Activated T-cell treated with anti-CD3 and anti-CD28 coated beads, Interleukin-2, amount 50 U/mL, for 72 hours (primary cell): ENCODE data around the gene FMNL1. TPM values are rescaled to one million over a fixed set of nuclear protein-coding genes. Genes with fewer than 3 reads are reported as not detected.
"Not testable (repeated sequence)": the region's sequence is repeated elsewhere in the genome, so short reads cannot be mapped to it uniquely, and the experiment has no call there.

Experiments used
- ATAC-seq, 2 donors: fragments of 150-1000 bp; cut with Tn5 transposase; replicated peaks in 1 of 2; 2 replicates each; pipeline ENCODE4 v1.10.0; 2021; ENCODE audit warnings: moderate library complexity in 2 of 2, mild to moderate bottlenecking in 1 of 2
- DNase-seq, 2 donors: peaks; one replicate each; pipeline ENCODE4 v3.0.0; 2021 to 2022; ENCODE audit warnings: mixed read lengths in 1 of 2
- H3K27ac Mint-ChIP-seq: one replicate; pipeline ENCODE4 v1.8.0; 2022; ENCODE audit warnings: mild to moderate bottlenecking, moderate library complexity, mixed read lengths
- H3K27me3 Mint-ChIP-seq: one replicate; pipeline ENCODE4 v1.8.0; 2022; ENCODE audit warnings: low read depth, mixed read lengths
- H3K36me3 Mint-ChIP-seq, 2 donors: one replicate each; pipeline ENCODE4 v1.8.0; 2022; ENCODE audit warnings: mixed read lengths in 2 of 2, mild to moderate bottlenecking in 1 of 2; ENCODE audit not compliant: insufficient read depth in 2 of 2
- H3K4me1 Mint-ChIP-seq: one replicate; pipeline ENCODE4 v1.8.0; 2022; ENCODE audit warnings: low read depth, mixed read lengths
- H3K4me3 Mint-ChIP-seq, 2 donors: one replicate each; pipeline ENCODE4 v1.8.0; 2022; ENCODE audit warnings: mild to moderate bottlenecking in 2 of 2, mixed read lengths in 2 of 2, moderate library complexity in 2 of 2
- H3K9me3 Mint-ChIP-seq, 2 donors: one replicate each; pipeline ENCODE4 v1.8.0; 2022; ENCODE audit warnings: mixed read lengths in 2 of 2
- total RNA-seq, 2 donors: library from RNA; stranded (reverse); gene quantifications; one replicate each; pipeline ENCODE4 v1.2.3, GENCODE V29; 2022

Gene FMNL1
- total RNA-seq, 2 donors from 2014 or later = 559 to 689 TPM

DNA sequence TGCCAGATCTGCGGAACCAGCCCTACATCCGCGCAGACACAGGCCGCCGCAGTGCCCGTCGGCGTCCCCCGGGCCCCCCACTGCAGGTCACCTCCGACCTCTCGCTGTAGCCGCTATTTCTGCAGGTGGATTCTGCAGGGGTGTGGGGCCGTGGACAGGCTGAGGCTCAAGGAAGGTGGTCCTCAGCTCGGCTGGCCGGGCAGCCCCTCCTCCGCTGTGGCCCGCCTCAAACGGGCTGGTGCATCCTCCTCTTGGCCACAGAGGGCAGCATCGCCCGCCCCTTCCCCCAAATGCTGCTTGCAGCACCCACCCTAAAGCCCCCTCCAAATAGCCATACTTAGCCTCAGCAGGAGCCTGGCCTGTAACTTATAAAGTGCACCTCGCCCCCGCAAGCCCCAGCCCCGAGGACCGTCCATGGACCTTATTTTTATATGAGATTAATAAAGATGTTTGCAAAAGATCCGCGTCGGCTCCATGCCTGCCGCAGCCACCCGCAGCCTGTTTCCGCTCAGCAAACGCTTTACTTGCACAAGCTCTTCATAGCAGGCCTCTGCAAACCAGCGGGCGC is 25.3 kb downstream of the FMNL1 start:
- ATAC-seq = peak in 1 of 2 donors; percentile 3
- Mint-ChIP-seq H3K4me3 (peak overlapping the region; percentile 91 to 92), H3K4me1 (peaks cover 61% of the 10 kb centered on the region)

DNA sequence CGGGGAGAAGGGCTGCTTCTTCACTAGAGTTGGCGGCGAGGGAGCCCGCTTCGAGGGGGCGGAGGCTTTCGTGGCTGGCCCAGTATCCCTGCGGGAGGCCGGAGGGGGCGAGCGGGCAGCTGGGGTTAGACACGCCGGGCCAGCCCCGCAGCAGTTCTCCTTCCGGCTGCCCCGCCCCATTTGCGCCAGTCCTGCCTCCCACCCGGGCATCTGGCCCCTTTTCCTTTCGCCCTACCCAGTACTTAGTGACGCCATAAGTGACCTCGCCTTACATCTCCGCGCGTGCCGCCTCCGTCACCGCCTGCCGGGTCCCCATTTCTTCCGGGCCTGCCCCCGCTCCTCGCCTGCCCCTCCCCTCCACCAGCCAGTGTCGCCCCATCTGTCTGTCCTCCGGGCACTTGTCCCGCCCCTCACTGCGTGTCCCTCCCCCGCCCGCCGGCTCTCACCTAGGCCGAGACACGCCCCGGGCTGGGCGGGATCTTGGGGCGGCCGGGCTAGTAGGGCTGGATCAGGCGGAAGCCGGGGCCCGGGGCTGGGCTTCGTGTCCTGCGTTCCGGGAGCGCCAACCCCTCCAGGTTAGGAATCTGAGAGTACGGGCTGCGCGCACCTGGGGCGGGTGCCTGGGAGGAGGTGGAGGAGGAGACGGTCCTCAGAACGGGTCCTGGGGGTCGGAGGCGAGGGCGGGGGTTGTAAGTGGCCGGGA is 25.9 kb downstream of the FMNL1 start:
- Mint-ChIP-seq H3K27me3 (no peaks in the 10 kb centered on the region), H3K4me3 (peak overlapping the region; percentile 91 to 92), H3K4me1 (peaks cover 67% of the 10 kb centered on the region), H3K27ac (peak overlapping the region; percentile 91), H3K36me3 (peaks cover 2 to 13% of the 10 kb centered on the region in 2 donors), H3K9me3 (no peaks in the 10 kb centered on the region)
- DNase-seq = peak; percentile 97 to 98
- peak; percentile 89 to 90 for ATAC-seq

More for the DNA sequence above, 25.3 kb downstream of the FMNL1 start:
- DNase-seq = peak; percentile 48 to 52
- H3K36me3 Mint-ChIP-seq = peaks cover 2 to 12% of the 10 kb centered on the region in 2 donors
- H3K9me3 Mint-ChIP-seq = no peaks in the 10 kb centered on the region
- no peaks in the 10 kb centered on the region for H3K27me3 Mint-ChIP-seq
- H3K27ac Mint-ChIP-seq = peak overlapping the region; percentile 83

DNA sequence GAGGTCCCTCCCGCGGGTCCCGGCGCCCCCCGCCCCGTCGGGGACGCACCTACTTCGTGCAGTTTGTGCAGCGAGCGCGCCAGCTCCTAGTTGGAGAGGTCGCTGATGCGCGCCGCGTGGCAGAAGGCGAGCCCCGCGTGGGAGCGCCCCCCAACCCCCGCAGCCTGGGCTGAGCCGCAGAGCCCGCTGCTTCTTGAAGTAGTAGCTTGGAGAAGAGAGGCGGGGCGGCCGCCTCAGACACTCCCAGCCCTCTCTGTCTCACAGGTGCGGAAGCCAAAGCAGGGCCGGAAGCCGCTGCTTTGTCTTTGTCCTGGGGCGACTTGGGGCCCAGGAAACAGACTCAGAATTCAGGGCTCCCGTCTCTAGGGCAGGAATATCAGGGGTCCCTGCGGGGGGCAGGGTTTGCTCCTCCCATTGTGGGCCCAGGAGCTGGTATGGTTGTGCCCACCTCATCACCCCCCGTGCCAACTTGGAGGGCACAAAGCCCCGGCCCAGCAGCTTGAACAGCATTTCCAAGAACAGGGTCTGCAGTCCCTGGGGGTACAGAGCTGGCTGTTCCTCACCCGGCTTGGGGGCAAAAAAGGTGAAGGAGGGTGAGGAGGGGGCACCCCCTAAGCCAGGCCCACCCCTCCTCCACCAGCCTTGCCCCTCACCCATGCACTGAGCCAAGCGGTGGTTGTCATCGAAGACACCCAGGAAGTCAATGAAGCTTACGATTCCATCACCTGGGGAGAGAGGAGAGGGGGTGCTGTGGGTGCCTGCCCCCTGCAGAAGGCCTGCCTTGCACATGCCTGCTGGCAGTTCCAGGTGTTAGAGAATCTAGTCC is 26.7 kb downstream of the FMNL1 start:
- DNase-seq (peak; percentile 82 to 85), ATAC-seq (peak; percentile 72)
- H3K27ac Mint-ChIP-seq = peak overlapping the region; percentile 88
- peaks cover 71% of the 10 kb centered on the region for H3K4me1 Mint-ChIP-seq
- H3K4me3 Mint-ChIP-seq = peak overlapping the region; percentile 91 to 92
- H3K9me3 Mint-ChIP-seq = no peaks in the 10 kb centered on the region
- no peaks in the 10 kb centered on the region for H3K27me3 Mint-ChIP-seq
- H3K36me3 Mint-ChIP-seq = peaks cover 2 to 9% of the 10 kb centered on the region in 2 donors

DNA sequence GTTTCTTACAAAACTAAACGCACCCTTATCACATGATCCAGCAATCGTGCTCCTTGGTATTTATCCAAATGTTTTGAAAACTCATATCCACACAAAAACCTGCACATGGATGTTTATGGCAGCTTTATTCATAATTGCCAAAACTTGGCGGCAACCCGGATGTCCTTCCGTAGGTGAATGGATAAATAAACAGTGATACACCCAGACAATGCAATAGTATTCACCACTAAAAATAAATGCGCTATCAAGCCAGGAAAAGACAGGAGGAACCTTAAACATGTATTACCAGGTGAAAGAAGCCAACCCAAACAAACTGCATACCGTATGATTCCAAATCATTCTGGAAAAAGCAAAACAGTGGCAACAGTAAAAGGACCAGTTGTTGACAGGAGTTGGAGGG is 30.2 kb downstream of the FMNL1 start:
- Mint-ChIP-seq H3K36me3 (peaks cover 2 to 5% of the 10 kb centered on the region in 2 donors), H3K27me3 (no peaks in the 10 kb centered on the region), H3K4me1 (peaks cover 75% of the 10 kb centered on the region), H3K9me3 (no peaks in the 10 kb centered on the region), H3K27ac (peak overlapping the region; percentile 52), H3K4me3 (no peak overlapping the region)
- ATAC-seq (no peak), DNase-seq (no peak)

DNA sequence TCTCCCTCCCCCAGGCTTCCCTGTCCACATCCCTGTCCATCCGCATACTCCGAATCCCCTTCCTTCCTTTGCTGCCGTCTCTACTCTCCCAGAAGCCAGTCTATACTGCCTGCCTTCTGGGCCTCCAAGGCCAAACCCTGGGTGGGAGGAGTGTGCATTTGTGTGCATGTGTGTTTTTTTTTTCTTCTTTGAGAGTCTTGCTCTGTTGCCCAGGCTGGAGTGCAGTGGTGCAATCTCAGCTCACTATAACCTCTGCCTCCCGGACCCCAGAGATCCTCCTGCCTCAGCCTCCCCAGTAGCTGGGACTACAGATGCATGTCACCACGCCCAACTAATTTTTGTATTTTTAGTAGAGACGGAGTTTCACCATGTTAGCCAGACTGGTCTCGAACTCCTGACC is 31.6 kb downstream of the FMNL1 start:
- Mint-ChIP-seq H3K4me3 (peak overlapping the region; percentile 27 to 66), H3K4me1 (peaks cover 67% of the 10 kb centered on the region), H3K27ac (peak overlapping the region; percentile 68)
- not testable (repeated sequence) for DNase-seq, H3K36me3 Mint-ChIP-seq, H3K27me3 Mint-ChIP-seq, ATAC-seq, H3K9me3 Mint-ChIP-seq

GRCh38 chr17:45253879-45254278 is 32.2 kb downstream of the FMNL1 start:
- Mint-ChIP-seq H3K4me3 (no peak overlapping the region), H3K36me3 (peaks cover 2 to 5% of the 10 kb centered on the region in 2 donors), H3K27ac (peak overlapping the region; percentile 68), H3K4me1 (peaks cover 61% of the 10 kb centered on the region), H3K27me3 (no peaks in the 10 kb centered on the region), H3K9me3 (no peaks in the 10 kb centered on the region)
- no peak for DNase-seq
- no peak for ATAC-seq

DNA sequence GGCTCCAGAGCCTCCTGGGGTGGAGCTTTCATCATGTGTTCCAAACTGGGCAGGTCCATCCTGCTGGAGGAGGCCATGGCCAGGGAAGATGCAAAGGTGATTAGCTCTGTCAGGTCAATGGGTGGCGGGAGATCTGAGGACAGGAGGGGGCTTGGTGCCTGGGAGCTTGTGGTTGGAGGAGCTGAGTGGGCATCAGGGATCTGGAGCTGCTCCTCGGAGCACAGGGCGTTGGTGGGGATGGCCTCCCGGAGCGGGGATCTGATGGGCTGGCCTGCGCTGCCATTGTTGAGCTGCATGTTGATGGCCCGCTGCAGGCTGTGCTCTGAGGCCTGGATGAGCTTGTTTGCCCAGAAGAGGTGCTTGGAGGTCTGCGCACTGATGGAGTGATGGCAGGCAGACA is 33.7 kb downstream of the FMNL1 start:
- H3K4me3 Mint-ChIP-seq = no peak overlapping the region
- no peaks in the 10 kb centered on the region for H3K27me3 Mint-ChIP-seq
- no peak for ATAC-seq
- peaks cover 0 to 1% of the 10 kb centered on the region in 2 donors for H3K36me3 Mint-ChIP-seq
- peak overlapping the region; percentile 72 for H3K27ac Mint-ChIP-seq
- no peaks in the 10 kb centered on the region for H3K9me3 Mint-ChIP-seq
- DNase-seq = no peak
- peaks cover 49% of the 10 kb centered on the region for H3K4me1 Mint-ChIP-seq

DNA sequence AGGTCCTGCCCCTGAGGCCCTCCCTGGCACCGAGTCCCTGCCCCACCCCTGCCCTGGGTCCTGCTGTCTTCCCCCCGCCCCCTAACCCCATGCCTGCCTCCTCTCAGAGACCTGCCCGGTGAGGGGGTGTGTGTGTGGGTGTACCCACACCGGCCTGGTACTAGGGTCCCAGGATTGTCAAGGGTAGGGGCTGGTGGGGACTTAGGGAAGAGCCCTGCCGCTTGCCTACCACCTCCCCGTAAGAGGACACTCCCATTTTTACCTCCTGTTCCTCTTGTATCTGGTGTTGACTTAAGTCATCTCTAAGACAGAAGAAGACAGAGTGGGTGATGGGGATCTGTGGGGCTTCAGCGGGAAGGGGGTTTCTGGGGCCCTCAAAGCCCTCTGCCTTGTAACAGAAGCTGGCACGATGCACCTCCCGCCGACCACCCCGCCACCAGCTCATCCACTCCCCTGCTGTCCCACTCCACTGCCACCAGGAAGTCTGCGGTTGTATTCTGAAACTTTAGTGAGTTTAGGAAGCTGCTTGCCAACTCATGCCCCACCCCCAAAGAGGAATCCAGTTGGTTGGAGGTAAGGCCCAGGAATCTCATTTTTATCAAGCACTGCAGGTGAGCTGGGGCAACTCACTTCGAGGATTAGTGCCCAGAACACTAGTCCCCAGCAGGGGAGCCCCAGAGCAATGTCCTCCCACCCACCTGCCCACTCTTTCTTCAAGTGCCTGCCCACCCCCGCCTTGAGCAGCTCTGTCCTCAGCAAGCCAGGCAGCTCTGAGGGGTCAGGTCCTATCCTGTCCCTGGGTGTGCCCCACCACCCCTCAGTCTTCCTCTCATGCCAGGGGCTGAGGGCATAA is 34.7 kb downstream of the FMNL1 start:
- H3K36me3 Mint-ChIP-seq = peaks cover 0 to 1% of the 10 kb centered on the region in 2 donors
- no peaks in the 10 kb centered on the region for H3K27me3 Mint-ChIP-seq
- peaks cover 49% of the 10 kb centered on the region for H3K4me1 Mint-ChIP-seq
- DNase-seq = no peak
- H3K27ac Mint-ChIP-seq = peak overlapping the region; percentile 54
- H3K9me3 Mint-ChIP-seq = no peaks in the 10 kb centered on the region
- peak overlapping the region in 1 of 2 donors; percentile 16 for H3K4me3 Mint-ChIP-seq
- ATAC-seq = peak; percentile 12 to 25

DNA sequence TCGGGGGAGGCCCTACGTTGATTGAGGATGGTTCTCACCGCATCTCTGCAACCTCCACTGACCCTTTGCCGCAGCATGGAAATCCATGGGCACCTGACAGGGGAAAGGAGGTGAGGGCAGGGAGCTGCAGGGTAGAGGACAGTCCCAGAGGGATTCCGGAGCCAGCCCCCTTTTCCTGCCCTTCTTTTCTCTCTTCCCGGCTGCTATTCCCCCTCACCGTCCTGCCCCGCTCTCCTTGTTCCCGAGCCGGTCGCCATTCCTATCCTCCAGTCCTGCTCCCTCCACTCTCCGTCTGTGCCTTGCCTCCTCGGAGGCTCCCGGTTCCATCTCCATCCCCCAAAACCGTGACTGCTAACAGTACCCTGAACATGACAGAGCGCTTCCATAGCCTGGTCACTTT is 35.4 kb downstream of the FMNL1 start:
- Mint-ChIP-seq H3K27ac (peak overlapping the region; percentile 5), H3K4me3 (no peak overlapping the region), H3K36me3 (no peaks in the 10 kb centered on the region), H3K9me3 (no peaks in the 10 kb centered on the region), H3K27me3 (no peaks in the 10 kb centered on the region), H3K4me1 (peaks cover 49% of the 10 kb centered on the region)
- no peak for DNase-seq
- peak in 1 of 2 donors; percentile 1 for ATAC-seq

DNA sequence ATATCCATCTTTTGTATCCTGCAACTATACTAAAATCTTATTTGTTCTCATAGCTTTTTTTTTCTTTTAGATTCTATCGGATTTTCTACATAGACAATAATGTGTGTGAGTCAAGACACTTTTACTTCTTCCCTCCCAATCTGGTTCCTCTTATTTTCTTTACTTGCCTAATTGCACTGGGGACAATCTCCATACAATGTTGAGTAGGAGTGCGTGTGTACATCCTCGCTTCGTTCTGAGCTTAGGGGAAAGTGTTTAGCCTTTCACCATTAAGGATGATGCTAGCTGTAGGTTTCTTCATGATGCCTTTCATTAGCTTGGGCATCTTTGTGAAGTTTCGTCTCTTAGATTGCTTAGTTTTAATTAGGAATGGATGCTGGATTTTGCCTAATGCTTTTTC is 37.3 kb downstream of the FMNL1 start:
- Mint-ChIP-seq H3K4me1 (peaks cover 44% of the 10 kb centered on the region), H3K27ac (peak overlapping the region; percentile 1), H3K27me3 (no peaks in the 10 kb centered on the region), H3K36me3 (no peaks in the 10 kb centered on the region), H3K4me3 (no peak overlapping the region), H3K9me3 (no peaks in the 10 kb centered on the region)
- ATAC-seq = no peak
- DNase-seq = no peak

- H3K27me3 Mint-ChIP-seq = no peaks in the 10 kb centered on the region
- no peaks in the 10 kb centered on the region for H3K9me3 Mint-ChIP-seq
- ATAC-seq (no peak), DNase-seq (no peak)
- peaks cover 0 to 5% of the 10 kb centered on the region in 2 donors for H3K36me3 Mint-ChIP-seq
- peak overlapping the region; percentile 18 for H3K27ac Mint-ChIP-seq
- H3K4me3 Mint-ChIP-seq = no peak overlapping the region
- H3K4me1 Mint-ChIP-seq = peaks cover 42% of the 10 kb centered on the region
Observed at GRCh38 chr17:45260204-45260783, 38.6 kb downstream of the FMNL1 start.
